ENCODE data around the gene KRT33A. TPM values are rescaled to one million over a fixed set of nuclear protein-coding genes. Genes with fewer than 3 reads are reported as not detected.

Gene KRT33A
- total RNA-seq, 1 experiment from 2014 or later: not detected

DNA sequence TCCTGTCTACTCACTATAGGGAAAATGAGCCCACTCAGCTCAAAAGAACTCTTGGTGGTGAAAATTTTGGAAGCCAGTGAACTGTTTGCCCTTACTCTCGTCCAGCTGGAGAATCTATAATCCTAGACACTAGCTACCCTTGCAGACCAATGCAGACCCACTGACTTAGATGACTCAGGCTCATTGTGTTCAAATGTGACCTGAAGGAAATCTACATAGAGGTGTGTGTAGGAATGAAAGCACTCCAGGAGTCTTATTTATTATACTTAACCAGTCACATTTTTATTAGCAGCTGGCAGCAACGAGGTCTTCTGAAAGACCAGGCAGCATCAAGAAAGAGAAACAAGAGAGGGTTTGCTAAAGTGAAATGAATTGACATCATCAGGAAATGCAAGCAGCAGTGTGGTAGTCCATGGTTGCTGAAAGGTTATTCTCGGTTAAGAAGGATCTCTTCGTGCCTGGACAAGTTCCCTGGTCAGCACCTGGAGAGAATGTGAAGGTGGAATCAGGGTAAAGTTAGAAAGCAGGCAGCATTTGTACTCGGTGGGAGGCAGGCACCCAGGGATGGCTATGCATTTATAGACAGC lies 49.3 kb downstream of the KRT33A start:
- Histone ChIP-seq H3K9me3 (ENCODE audit: low read depth, low read length, poor library complexity, severe bottlenecking) (no peaks in the 10 kb centered on the region), H3K27me3 (replicated peaks; ENCODE audit: insufficient read depth, low read depth, low read length, poor library complexity) (no peaks in the 10 kb centered on the region), H3K4me3 (ENCODE audit: low read depth, low read length, poor library complexity, severe bottlenecking) (no peak overlapping the region), H3K36me3 (ENCODE audit: insufficient read depth, low read length, poor library complexity, severe bottlenecking) (no peaks in the 10 kb centered on the region), H3K27ac (ENCODE audit: low read depth, low read length, poor library complexity, severe bottlenecking) (no peak overlapping the region), H3K4me1 (ENCODE audit: insufficient read depth, low read length, poor library complexity, severe bottlenecking) (no peaks in the 10 kb centered on the region)
- BruUV-seq (replicated peaks): no TSS peak
- ChIA-PET POLR2A (ENCODE audit: low non-redundant PET) (no interaction called here), CTCF (no interaction called here)
- no peak for DNase-seq (ENCODE audit: low spot score)
- intact Hi-C loops (cut with micrococcal nuclease; ENCODE audit: unreplicated experiment): no loop called here
- TF ChIP-seq, protein P1, sequence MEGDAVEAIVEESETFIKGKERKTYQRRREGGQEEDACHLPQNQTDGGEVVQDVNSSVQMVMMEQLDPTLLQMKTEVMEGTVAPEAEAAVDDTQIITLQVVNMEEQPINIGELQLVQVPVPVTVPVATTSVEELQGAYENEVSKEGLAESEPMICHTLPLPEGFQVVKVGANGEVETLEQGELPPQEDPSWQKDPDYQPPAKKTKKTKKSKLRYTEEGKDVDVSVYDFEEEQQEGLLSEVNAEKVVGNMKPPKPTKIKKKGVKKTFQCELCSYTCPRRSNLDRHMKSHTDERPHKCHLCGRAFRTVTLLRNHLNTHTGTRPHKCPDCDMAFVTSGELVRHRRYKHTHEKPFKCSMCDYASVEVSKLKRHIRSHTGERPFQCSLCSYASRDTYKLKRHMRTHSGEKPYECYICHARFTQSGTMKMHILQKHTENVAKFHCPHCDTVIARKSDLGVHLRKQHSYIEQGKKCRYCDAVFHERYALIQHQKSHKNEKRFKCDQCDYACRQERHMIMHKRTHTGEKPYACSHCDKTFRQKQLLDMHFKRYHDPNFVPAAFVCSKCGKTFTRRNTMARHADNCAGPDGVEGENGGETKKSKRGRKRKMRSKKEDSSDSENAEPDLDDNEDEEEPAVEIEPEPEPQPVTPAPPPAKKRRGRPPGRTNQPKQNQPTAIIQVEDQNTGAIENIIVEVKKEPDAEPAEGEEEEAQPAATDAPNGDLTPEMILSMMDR (conservative IDR thresholded peaks at IDR 0.05; ENCODE audit: low read depth, low read length): no peak
- no peak for TF ChIP-seq EZH2 (IDR thresholded peaks at IDR 0.05; ENCODE audit: borderline replicate concordance, low read depth, low read length, poor library complexity, severe bottlenecking)

DNA sequence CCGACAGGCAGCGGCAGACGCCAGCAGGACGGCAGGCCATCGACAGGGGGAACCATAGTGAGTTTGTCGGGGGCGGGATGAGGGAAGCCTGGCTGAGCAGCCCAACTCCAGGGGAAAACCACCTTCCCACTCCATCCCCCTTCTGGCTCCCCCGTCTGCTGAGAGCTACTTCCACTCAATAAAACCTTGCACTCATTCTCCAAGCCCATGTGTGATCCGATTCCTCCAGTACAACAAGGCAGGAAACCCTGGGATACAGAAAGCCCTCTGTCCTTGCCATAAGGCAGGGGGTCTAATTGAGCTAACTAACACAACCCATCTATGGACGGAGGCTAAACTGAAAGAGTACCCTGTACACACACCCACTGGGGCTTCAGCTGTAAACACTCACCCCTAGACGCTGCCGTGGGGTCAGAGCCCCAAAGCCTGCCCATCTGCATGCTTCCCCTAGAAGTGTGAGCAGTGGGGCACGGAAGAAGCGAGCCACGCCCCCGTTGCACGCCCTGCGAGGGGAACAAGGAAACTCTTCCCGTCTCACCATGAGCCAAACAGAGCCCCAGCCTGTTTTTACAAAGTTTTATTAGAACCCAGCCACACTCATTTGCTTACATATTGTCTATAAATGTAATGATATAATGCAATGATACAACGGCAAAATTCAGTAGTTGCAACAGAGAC lies 52.0 kb downstream of the KRT33A start:
- H3K4me3 ChIP-seq (ENCODE audit: low read depth, low read length, poor library complexity, severe bottlenecking): no peak overlapping the region
- BruUV-seq (replicated peaks): no TSS peak
- H3K27me3 ChIP-seq (replicated peaks; ENCODE audit: insufficient read depth, low read depth, low read length, poor library complexity): no peaks in the 10 kb centered on the region
- DNase-seq (ENCODE audit: low spot score): no peak
- no peaks in the 10 kb centered on the region for H3K9me3 ChIP-seq (ENCODE audit: low read depth, low read length, poor library complexity, severe bottlenecking)
- no peaks in the 10 kb centered on the region for H3K36me3 ChIP-seq (ENCODE audit: insufficient read depth, low read length, poor library complexity, severe bottlenecking)
- no peak for TF ChIP-seq EZH2 (IDR thresholded peaks at IDR 0.05; ENCODE audit: borderline replicate concordance, low read depth, low read length, poor library complexity, severe bottlenecking)
- TF ChIP-seq, protein P1 (conservative IDR thresholded peaks at IDR 0.05; ENCODE audit: low read depth, low read length): no peak
- intact Hi-C loops (cut with micrococcal nuclease; ENCODE audit: unreplicated experiment): no loop called here
- H3K4me1 ChIP-seq (ENCODE audit: insufficient read depth, low read length, poor library complexity, severe bottlenecking): no peaks in the 10 kb centered on the region
- H3K27ac ChIP-seq (ENCODE audit: low read depth, low read length, poor library complexity, severe bottlenecking): no peak overlapping the region
- ChIA-PET POLR2A (ENCODE audit: low non-redundant PET) (no interaction called here), CTCF (no interaction called here)

DNA sequence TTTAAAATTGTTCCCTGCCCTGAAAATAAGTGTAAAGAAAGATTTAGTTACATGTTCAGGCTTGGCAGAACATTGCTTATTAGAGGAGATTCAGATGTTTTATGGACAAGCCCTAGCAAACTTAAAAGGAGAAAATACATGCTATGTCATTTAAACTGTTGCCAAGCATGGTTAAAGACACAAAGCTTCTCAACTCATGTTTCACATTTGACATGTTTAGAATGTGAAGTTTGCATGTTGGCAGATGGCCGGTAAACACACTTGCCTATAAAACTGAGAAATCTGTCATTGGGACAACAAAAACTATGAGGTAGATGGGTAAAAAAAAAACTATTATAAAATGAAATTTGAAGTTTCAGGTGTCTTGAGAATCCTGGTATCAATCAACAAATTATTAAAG lies 53.8 kb downstream of the KRT33A start:
- DNase-seq (ENCODE audit: low spot score): no peak
- intact Hi-C loops (cut with micrococcal nuclease; ENCODE audit: unreplicated experiment): no loop called here
- no peak overlapping the region for H3K27ac ChIP-seq (ENCODE audit: low read depth, low read length, poor library complexity, severe bottlenecking)
- BruUV-seq (replicated peaks): no TSS peak
- H3K27me3 ChIP-seq (replicated peaks; ENCODE audit: insufficient read depth, low read depth, low read length, poor library complexity): no peaks in the 10 kb centered on the region
- POLR2A ChIA-PET (ENCODE audit: low non-redundant PET): no interaction called here
- no peaks in the 10 kb centered on the region for H3K9me3 ChIP-seq (ENCODE audit: low read depth, low read length, poor library complexity, severe bottlenecking)
- H3K4me1 ChIP-seq (ENCODE audit: insufficient read depth, low read length, poor library complexity, severe bottlenecking): no peaks in the 10 kb centered on the region
- CTCF ChIA-PET: no interaction called here
- H3K4me3 ChIP-seq (ENCODE audit: low read depth, low read length, poor library complexity, severe bottlenecking): no peak overlapping the region
- no peak for TF ChIP-seq EZH2 (IDR thresholded peaks at IDR 0.05; ENCODE audit: borderline replicate concordance, low read depth, low read length, poor library complexity, severe bottlenecking)
- TF ChIP-seq, protein P1 (conservative IDR thresholded peaks at IDR 0.05; ENCODE audit: low read depth, low read length): no peak
- H3K36me3 ChIP-seq (ENCODE audit: insufficient read depth, low read length, poor library complexity, severe bottlenecking): no peaks in the 10 kb centered on the region

Other genes starting within 250 kb of the KRT33A start
- not detected in 2 replicates for gene KRTAP4-16, start 248.6 kb downstream of the KRT33A start, total RNA-seq (2021)
- 1.0 and 1.2 TPM in 2 replicates for gene KRTAP4-9, start 245.4 kb downstream of the KRT33A start, total RNA-seq (2021)
- not detected in 2 replicates for gene KRTAP4-11, start 232.5 kb downstream of the KRT33A start, total RNA-seq (2021)
- not detected in 2 replicates for gene KRTAP4-12, start 226.6 kb downstream of the KRT33A start, total RNA-seq (2021)
- gene KRTAP4-6, start 210.3 kb downstream of the KRT33A start, total RNA-seq (2021): not detected in 2 replicates
- gene KRTAP4-5, start 201.0 kb downstream of the KRT33A start, total RNA-seq (2021): not detected in 2 replicates
- not detected in 2 replicates for gene KRTAP4-4, start 190.1 kb downstream of the KRT33A start, total RNA-seq (2021)
- not detected in 2 replicates for gene KRTAP4-3, start 182.6 kb downstream of the KRT33A start, total RNA-seq (2021)
- not detected in 2 replicates for gene KRTAP4-2, start 172.6 kb downstream of the KRT33A start, total RNA-seq (2021)
- not detected in 2 replicates for gene KRTAP4-1, start 165.9 kb downstream of the KRT33A start, total RNA-seq (2021)
- gene KRTAP9-1, start 160.9 kb downstream of the KRT33A start, total RNA-seq (2021): not detected in 2 replicates
- not detected in 2 replicates for gene KRTAP9-2, start 124.2 kb downstream of the KRT33A start, total RNA-seq (2021)
- gene KRTAP9-3, start 118.4 kb downstream of the KRT33A start, total RNA-seq (2021): not detected in 2 replicates
- not detected in 2 replicates for gene KRTAP9-8, start 112.8 kb downstream of the KRT33A start, total RNA-seq (2021)
- not detected in 2 replicates for gene KRTAP9-4, start 101.1 kb downstream of the KRT33A start, total RNA-seq (2021)
- not detected in 2 replicates for gene KRTAP9-9, start 95.4 kb downstream of the KRT33A start, total RNA-seq (2021)
- not detected in 2 replicates for gene KRTAP9-6, start 85.5 kb downstream of the KRT33A start, total RNA-seq (2021)
- not detected in 2 replicates for gene KRTAP9-7, start 75.1 kb downstream of the KRT33A start, total RNA-seq (2021)
- not detected in 2 replicates for gene KRTAP29-1, start 48.0 kb downstream of the KRT33A start, total RNA-seq (2021)
- gene KRTAP16-1, start 41.5 kb downstream of the KRT33A start, total RNA-seq (2021): not detected in 2 replicates
- not detected in 2 replicates for gene KRTAP17-1, start 35.1 kb downstream of the KRT33A start, total RNA-seq (2021)
- not detected in 2 replicates for gene KRT33B, start 19.0 kb upstream of the KRT33A start, total RNA-seq (2021)
- gene KRT34, start 31.5 kb upstream of the KRT33A start, total RNA-seq (2021): not detected in 2 replicates
- gene KRT31, start 46.8 kb upstream of the KRT33A start, total RNA-seq (2021): not detected in 2 replicates
- gene KRT37, start 73.8 kb upstream of the KRT33A start, total RNA-seq (2021): not detected in 2 replicates
- gene KRT38, start 90.2 kb upstream of the KRT33A start, total RNA-seq (2021): not detected in 2 replicates
- not detected in 2 replicates for gene KRT32, start 116.6 kb upstream of the KRT33A start, total RNA-seq (2021)
- gene KRT35, start 130.3 kb upstream of the KRT33A start, total RNA-seq (2021): not detected in 2 replicates
- gene KRT36, start 139.1 kb upstream of the KRT33A start, total RNA-seq (2021): not detected in 2 replicates
- not detected in 2 replicates for gene KRT13, start 154.8 kb upstream of the KRT33A start, total RNA-seq (2021)
- not detected in 2 replicates for gene KRT15, start 168.1 kb upstream of the KRT33A start, total RNA-seq (2021)
- gene KRT19, start 177.5 kb upstream of the KRT33A start, total RNA-seq (2021): 0.34 and 0.74 TPM in 2 replicates
- gene KRT9, start 221.2 kb upstream of the KRT33A start, total RNA-seq (2021): not detected in 2 replicates
- not detected in 2 replicates for gene KRT14, start 236.1 kb upstream of the KRT33A start, total RNA-seq (2021)